Thoracic aorta (tissue), 2 donors: ENCODE results near the gene DDX27. TPM values are rescaled to one million over a fixed set of nuclear protein-coding genes. Genes with fewer than 3 reads are reported as not detected.
"Not testable (repeated sequence)": the region's sequence is repeated elsewhere in the genome, so short reads cannot be mapped to it uniquely, and the experiment has no call there.

Experiments
- ATAC-seq: fragments of 150-250 bp; one replicate; pipeline ENCODE4 v1.8.0; 2017; ENCODE audit warnings: low read depth; ENCODE audit not compliant: insufficient number of reproducible peaks, low FRiP score
- DNase-seq: peaks from one replicate; pipeline ENCODE4 v3.0.0-alpha.2; 2020; ENCODE audit warnings: low spot score
- H3K27ac ChIP-seq, 2 donors: fragments of 200-600 bp; sonication (generic); 1 replicate in 1 of 2; 2 replicates in 1 of 2; pipeline ENCODE4 v1.5.1; 2016; ENCODE audit warnings: mild to moderate bottlenecking in 2 of 2, moderate library complexity in 2 of 2
- H3K27me3 ChIP-seq: fragments of 200-600 bp; sonication (generic); replicated peaks from 2 replicates; pipeline ENCODE4 v1.6.0; 2016; ENCODE audit warnings: mild to moderate bottlenecking; ENCODE audit not compliant: insufficient read depth
- H3K36me3 ChIP-seq: fragments of 200-600 bp; sonication (generic); one replicate; pipeline ENCODE4 v1.5.1; 2016
- H3K4me1 ChIP-seq, 2 donors: fragments of 200-600 bp; sonication (generic); 1 replicate in 1 of 2; 2 replicates in 1 of 2; pipeline versions ENCODE4 v1.5.1 to v1.6.0; 2016; ENCODE audit warnings: low read depth in 2 of 2, mild to moderate bottlenecking in 1 of 2; ENCODE audit not compliant: control insufficient read depth in 1 of 2
- H3K4me3 ChIP-seq: fragments of 200-600 bp; sonication (generic); 2 replicates; pipeline ENCODE4 v1.5.1; 2016; ENCODE audit warnings: mild to moderate bottlenecking
- H3K9me3 ChIP-seq: fragments of 200-600 bp; sonication (generic); 2 replicates; pipeline ENCODE4 v1.5.1; 2016
- CTCF ChIP-seq: fragments of 200-600 bp; sonication (generic); IDR thresholded peaks from one replicate; pipeline ENCODE4 v1.5.1; 2019; ENCODE audit warnings: antibody characterized with exemption
- total RNA-seq, 2 donors: library from RNA; depleted of rRNA; stranded (reverse); fragments of >200 nt; gene quantifications; one replicate each; pipeline versions ENCODE4 v1.1.0 to v1.2.3, GENCODE V29; 2016

Gene DDX27
- total RNA-seq, 2 donors from 2014 or later: 35.3 to 35.9 TPM

GRCh38 chr20:49174183-49174582 is 45.0 kb upstream of the DDX27 start:
- TF ChIP-seq CTCF: no peak
- Histone ChIP-seq H3K9me3 (no peaks in the 10 kb centered on the region), H3K4me1 (peaks cover 10 to 18% of the 10 kb centered on the region in 2 donors), H3K27ac (no peak overlapping the region), H3K4me3 (no peak overlapping the region), H3K27me3 (no peaks in the 10 kb centered on the region), H3K36me3 (peaks cover 7% of the 10 kb centered on the region)
- DNase-seq (no peak), ATAC-seq (no peak)

GRCh38 chr20:49179368-49180277 is 39.6 kb upstream of the DDX27 start:
- no peak overlapping the region for H3K27ac ChIP-seq
- peaks cover 7% of the 10 kb centered on the region for H3K36me3 ChIP-seq
- H3K27me3 ChIP-seq: no peaks in the 10 kb centered on the region
- peaks cover under 1 to 17% of the 10 kb centered on the region in 2 donors for H3K4me1 ChIP-seq
- no peak for DNase-seq
- no peak overlapping the region for H3K4me3 ChIP-seq
- ATAC-seq: no peak
- no peaks in the 10 kb centered on the region for H3K9me3 ChIP-seq
- TF ChIP-seq CTCF: no peak

GRCh38 chr20:49181265-49181877 is 37.8 kb upstream of the DDX27 start:
- Histone ChIP-seq H3K27ac (no peak overlapping the region), H3K27me3 (no peaks in the 10 kb centered on the region), H3K4me3 (no peak overlapping the region), H3K36me3 (peaks cover 7% of the 10 kb centered on the region), H3K4me1 (peaks cover 8 to 25% of the 10 kb centered on the region in 2 donors), H3K9me3 (no peaks in the 10 kb centered on the region)
- DNase-seq (no peak), ATAC-seq (no peak)
- no peak for TF ChIP-seq CTCF

- H3K4me1 ChIP-seq: peaks cover 8 to 23% of the 10 kb centered on the region in 2 donors
- ATAC-seq: no peak
- H3K27me3 ChIP-seq: no peaks in the 10 kb centered on the region
- H3K36me3 ChIP-seq: peaks cover under 1% of the 10 kb centered on the region
- H3K4me3 ChIP-seq: no peak overlapping the region
- no peaks in the 10 kb centered on the region for H3K9me3 ChIP-seq
- no peak for TF ChIP-seq CTCF
- DNase-seq: no peak
- no peak overlapping the region for H3K27ac ChIP-seq
These were observed 35.8 kb upstream of the DDX27 start for GRCh38 chr20:49183444-49183843.

DNA sequence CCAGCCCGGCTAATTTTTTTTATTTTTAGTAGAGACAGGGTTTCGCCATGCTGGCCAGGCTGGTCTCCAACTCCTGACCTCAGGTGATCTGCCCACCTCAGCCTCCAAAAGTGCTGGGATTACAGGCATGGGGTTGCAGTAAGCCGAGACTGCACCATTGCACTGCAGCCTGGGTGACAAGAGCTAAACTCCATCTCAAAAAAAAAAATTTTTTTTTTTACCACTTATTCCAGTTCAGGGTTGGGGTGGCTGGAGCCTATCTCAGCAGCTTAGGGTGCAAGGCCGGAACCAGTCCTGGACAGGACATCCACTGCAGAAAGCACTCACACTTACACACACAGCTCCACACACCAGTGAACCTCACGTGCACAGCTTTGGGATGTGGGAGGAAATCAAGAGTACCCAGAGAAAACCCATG is 35.1 kb upstream of the DDX27 start:
- not testable (repeated sequence) for H3K27me3 ChIP-seq, H3K9me3 ChIP-seq, ATAC-seq, H3K4me3 ChIP-seq, H3K36me3 ChIP-seq, DNase-seq, H3K27ac ChIP-seq
- H3K4me1 ChIP-seq: peaks cover 8 to 26% of the 10 kb centered on the region in 2 donors
